ENCODE data around the gene ARHGAP19. TPM values are rescaled to one million over a fixed set of nuclear protein-coding genes. Genes with fewer than 3 reads are reported as not detected.

ARHGAP19 gene
- total RNA-seq, 1 experiment from 2014 or later: 11.1 TPM

GRCh38 chr10:97229322-97230015, 63.0 kb downstream of the ARHGAP19 start:
- DNase-seq (ENCODE audit: low read depth): peak; percentile 48

- DNase-seq (ENCODE audit: low read depth): no peak
These were observed 63.7 kb downstream of the ARHGAP19 start for GRCh38 chr10:97228775-97229157.

DNA sequence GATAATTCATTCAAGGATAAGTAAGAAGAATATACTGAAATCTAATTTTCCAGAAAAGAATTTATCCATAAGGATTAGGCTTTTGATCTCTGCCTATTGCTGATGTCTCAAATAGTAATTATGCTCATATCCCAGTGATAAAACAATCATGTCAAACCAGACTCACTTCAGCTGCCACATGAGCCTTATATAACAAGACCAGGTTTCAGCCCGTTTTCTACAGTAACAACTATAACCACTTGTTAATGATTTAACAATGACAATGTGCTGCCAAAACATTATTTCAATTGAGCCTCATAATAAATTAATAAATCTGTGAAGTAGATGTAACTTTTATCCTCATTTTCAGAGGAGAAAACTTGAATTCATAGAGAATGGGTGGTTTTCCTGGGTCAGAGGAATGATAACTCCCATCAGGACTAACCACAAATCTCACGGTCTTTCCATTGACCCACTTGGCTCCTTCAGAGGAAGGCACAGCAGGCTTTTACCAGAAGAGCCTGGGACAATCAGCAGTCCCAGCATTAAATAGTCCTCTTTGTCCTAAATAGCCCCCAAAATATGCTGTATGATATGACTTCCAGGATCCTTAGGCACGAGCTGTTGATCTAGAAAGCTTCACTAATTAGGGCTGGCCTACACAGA, 64.2 kb downstream of the ARHGAP19 start:
- DNase-seq (ENCODE audit: low read depth): no peak

DNA sequence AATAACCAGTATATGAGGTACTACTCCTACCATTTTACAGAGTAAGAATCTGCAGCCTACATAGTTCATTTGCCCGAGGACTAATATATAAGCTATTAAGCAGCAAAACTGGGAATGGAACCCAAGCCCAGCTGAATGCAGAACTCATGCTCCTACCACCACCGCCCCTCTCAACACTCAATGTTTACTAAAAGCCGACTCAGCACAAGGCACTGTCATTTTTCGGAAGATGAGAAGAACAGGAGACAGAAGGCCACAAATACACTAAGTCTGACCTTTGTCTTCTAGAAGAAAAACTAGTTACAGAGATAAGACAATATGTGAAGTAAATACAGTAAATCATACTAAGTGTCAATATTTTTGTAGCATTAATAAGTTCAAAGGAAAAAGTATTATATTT, 66.0 kb downstream of the ARHGAP19 start:
- no peak for DNase-seq (ENCODE audit: low read depth)

DNA sequence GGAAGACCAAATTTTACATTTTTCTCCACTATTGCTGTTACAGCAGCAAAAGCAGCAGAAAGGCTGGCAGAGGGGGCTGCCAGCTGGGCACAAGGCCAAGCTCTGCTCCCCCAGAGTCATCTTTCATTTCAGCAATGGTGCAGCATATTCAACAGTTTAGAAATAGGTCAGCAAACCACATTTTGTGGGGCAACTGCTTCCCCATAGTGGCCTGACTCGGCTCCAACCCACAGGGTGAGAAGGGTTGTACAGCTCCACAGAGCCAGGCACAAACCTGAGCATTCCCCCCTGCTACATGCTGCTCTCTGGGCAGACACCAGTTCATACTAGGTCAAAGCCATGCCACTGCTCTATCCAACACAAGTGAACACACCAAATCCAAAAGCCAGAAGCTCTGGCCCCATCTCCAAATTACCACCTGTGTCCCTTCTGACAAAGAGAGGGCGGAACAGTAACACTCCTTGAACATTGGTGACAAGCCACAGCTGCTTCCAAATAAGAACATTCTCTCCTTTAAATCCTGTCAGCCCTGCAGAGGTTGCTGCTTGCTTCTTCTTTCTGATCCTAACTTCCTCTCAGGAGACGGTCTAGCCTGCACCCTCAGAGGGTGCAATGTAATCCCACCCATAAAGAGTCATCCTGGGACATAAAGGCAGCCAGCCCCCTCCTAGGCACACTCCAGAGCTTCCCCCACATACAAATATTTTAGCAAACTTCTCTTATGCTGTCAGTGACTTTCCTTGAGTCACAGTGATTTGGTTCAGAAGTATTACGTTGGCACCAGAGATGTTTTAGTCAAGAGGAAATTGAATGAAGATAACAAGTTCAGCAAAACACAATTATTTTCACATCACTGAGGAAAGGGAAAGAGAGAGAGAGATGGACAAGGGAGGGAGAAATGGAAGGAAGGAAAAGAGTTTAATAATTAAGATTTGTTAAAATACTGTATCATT, 67.7 kb downstream of the ARHGAP19 start:
- DNase-seq (ENCODE audit: low read depth): no peak

DNA sequence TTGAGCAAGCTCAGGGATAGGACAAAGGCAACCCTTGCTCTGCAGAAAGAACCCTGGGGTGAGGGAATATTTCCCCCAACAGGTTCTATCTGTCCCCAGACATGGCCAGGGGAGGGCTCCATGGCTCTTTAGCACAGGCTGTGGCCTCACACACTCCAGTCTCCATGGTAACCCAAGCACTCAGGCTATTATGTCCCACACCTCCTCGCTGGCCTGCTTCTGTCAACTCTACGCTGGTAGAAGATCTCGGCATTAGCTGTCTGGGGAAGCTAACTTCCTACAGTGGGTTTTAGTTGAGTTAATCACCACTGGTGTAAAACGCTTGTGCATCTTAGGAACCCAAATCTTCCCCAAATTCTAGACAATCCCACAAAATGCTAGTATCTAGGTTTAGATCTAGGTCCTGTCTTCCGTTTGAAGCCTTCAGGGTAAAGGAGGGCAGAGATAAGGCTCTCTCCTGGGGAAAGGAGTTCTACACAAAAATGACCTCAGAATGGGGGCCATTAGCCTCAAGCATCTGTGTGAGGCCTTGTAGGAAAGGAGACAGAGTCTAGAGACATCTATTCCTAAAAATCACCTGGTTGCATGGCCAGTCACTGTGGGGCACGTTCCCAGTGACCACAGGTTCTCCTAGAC, 70.0 kb downstream of the ARHGAP19 start:
- no peak for DNase-seq (ENCODE audit: low read depth)

- DNase-seq (ENCODE audit: low read depth): no peak
These were observed 72.1 kb downstream of the ARHGAP19 start for GRCh38 chr10:97220355-97220754.

DNA sequence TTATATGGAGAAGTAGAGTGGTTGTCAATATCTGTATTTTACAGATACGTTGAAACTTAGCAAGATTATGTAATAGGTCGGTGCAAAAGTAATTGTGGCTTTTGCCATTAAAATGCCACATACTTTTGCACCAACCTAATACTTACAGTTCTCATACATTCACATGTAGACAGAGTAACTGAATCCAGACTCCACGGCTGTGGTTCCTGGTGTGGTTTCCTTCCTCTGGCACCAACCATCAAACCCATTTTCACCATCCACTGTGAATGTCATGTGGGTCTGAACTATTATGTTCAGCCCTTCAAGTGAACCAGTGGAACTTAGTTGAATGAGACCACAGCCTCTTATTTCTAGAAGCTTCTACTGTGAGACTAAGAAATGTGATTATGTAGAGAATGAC, 75.1 kb downstream of the ARHGAP19 start:
- DNase-seq (ENCODE audit: low read depth): peak; percentile 25

DNA sequence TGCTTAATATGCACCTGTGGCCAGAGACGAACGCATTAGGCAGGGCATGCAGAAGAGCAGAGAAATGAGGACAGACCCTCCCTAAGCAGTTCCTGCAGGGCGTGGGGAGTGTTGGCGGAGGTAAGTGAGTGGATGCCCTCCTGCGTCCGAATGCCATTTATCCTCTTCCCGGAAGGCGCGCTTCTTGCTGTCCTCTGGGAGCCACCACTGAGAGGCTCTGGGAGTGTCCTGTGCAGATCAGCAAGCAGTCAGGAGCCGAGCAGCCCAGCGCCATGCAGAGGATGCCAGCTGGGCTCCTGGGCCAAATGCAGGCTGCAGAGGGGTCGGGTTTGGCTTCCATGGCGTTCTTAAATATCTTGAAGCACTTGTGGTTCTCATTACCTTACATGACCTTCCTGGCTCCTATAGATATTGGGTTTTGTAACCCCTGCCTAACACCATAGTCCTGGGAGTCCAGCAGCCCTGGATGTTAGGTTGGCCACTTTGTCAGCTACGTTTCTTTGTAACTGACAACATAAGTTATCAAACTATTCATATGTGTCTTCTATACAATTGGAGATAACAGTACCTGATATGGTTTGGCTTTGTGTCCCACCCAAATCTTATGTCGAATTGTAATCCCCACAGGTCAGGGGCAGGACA, 76.7 kb downstream of the ARHGAP19 start:
- no peak for DNase-seq (ENCODE audit: low read depth)

DNA sequence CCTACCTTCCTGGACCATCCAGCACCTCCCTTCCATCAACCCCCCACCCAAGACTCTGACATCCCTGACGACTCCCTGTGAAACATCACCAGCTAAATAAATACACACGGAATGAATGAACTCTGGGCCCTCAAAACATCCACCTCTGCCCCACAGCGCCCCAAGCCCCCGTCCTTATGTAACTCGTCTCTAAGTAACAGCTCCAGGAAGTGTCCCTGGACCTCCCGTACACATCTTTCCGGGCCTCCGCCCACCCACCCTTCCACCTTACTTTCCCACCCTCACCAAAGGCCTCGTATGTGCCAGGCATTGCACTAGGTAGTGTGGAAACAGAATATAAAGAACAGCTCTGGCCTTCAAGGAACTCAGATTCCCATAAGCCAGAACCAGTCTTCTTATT, 79.0 kb downstream of the ARHGAP19 start:
- DNase-seq (ENCODE audit: low read depth): no peak

DNA sequence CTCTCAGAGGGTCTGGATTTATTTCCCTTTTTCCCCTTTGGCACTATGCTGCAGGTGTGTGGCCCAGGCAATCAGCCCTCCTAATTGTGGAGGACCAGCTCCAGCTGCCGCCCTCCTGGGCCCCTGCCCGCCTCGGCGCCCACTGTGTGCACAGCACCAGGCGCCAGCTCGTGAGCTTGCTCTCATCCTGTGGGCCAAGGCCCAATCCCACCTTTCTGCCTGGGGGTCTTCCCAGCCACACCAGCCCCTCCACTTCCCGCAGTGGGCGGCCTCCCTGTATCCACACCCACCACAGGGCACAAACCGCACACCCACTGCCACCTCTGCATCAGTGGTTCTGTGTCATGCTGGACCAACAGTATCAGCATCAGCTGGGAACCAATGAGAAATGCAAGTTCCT, 81.2 kb downstream of the ARHGAP19 start:
- DNase-seq (ENCODE audit: low read depth): no peak

DNA sequence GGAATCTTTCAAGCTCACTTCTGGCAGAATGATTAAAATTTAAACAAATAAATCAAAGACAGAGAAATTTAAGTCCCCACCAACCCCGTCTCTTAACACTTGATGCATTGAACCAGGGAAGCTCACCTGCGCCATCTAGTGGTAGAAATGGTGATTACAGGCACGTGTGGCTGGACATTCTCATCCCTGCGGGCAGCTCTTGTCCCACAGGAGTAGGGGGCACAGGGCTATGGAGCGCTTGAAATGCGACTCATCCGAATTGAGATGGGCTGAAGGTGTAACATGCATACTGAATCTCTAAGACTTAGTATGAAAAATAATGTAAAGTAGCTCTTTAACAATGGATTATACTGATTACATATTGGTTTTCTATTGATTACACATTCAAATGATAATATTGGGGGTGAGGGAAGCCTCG, 81.9 kb downstream of the ARHGAP19 start:
- DNase-seq (ENCODE audit: low read depth): peak; percentile 69

GRCh38 chr10:97207756-97208346, 84.6 kb downstream of the ARHGAP19 start:
- no peak for DNase-seq (ENCODE audit: low read depth)

GRCh38 chr10:97207131-97207530, 85.3 kb downstream of the ARHGAP19 start:
- no peak for DNase-seq (ENCODE audit: low read depth)

DNA sequence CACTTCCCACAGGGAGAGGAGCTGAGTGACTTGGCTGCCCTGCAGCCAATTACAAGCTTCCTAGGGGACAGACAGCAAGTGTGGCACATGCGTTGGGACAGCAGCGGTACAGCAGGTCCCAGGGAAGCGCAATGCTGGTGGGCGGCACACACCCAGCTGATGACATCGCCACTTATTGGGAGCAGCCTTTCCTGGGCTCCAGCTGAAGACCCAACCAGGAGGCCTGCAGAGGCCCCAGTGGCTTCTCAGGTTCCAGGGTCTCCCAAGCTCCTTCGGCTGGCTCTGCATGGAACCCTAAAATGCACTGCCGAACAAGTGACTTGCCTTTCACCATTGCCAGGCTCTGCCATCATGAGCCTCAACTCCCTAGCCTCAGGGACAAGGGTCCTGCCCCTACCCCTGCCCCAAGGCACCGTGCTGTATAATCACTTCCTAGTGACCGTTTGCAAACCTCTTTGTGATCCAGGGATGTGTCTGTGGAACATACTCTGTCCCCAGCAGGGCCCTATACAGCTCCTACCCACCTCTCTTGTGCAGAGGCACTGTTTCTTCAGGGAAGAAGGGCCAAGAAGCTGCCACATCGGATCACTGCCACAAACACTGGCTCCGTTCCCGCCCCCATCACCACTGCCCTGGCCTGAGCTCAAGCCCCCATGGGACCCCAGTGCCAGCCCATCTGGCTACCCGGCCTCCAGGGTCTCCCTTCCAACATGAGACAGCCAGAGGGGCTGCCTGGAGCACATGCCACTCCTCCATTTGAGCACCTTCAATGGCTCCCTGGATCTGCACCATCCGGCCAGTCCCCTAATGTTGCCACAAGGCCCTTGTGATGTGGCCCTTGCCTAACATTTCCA, 87.4 kb downstream of the ARHGAP19 start:
- DNase-seq (ENCODE audit: low read depth): no peak

DNA sequence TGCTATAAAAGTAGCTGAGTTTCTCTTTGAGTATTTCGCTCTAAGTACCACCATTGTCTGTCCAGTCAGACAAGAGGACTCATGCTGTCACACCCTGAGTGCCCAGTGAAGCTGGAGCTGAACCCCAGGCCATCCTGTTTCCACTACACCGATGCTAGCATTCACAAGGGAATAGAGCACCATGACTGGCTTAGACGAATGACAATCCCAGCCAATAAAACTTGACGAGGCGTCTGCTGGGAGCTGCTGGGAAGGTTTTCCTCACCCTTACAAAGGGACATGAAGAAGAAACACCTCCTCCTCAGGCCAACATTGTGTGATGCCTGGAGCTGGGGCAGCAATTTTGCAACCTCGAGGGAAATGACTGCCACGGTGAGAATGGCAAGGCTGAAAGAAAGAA, 89.2 kb downstream of the ARHGAP19 start:
- DNase-seq (ENCODE audit: low read depth): no peak

DNA sequence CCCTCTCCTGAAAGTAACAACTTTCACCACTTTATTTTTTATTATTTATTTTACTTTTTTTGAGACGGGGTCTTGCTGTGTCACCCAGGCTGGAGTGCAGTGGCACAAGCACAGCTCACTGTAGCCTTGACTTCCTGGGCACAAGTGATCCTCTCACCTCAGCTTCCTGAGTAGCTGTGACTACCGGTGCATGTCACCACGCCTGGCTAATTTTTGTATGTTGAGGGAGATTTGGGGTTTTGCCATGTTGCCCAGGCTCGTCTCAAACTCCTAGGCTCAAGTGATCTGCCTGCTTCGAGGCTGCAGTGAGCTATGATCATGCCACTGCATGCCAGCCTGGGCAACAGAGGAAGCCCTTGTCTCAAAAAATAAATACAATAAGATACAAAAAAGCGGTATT, 91.8 kb downstream of the ARHGAP19 start:
- peak; percentile 6 for DNase-seq (ENCODE audit: low read depth)

GRCh38 chr10:97199152-97199551, 93.3 kb downstream of the ARHGAP19 start:
- DNase-seq (ENCODE audit: low read depth): no peak

- no peak for DNase-seq (ENCODE audit: low read depth)
These were observed 95.4 kb downstream of the ARHGAP19 start for GRCh38 chr10:97197030-97197500.
